ENCODE measurements around the gene DAB2IP.

The DAB2IP gene

GRCh38 chr9:121815084-121815483 lies 163.7 kb downstream of the DAB2IP start:
- Histone ChIP-seq H3K27me3 (ENCODE audit: insufficient read depth, low read length) (no peaks in the 10 kb centered on the region), H3K27ac (ENCODE audit: low read depth, low read length, poor library complexity, severe bottlenecking) (no peak overlapping the region), H3K79me2 (ENCODE audit: insufficient read depth, low read length) (no peaks in the 10 kb centered on the region), H3K9me2 (ENCODE audit: low read depth, low read length) (no peaks in the 10 kb centered on the region), H3F3A (ENCODE audit: insufficient read depth, low read length) (no peaks in the 10 kb centered on the region), H4K20me1 (ENCODE audit: insufficient read depth, low read length) (no peaks in the 10 kb centered on the region), H3K4me1 (ENCODE audit: insufficient read depth, low read length, severe bottlenecking) (peaks cover 11% of the 10 kb centered on the region), H2AFZ (ENCODE audit: low read length) (no peak overlapping the region), H3K4me3 (ENCODE audit: low read depth, low read length, poor library complexity, severe bottlenecking) (no peak overlapping the region), H3K4me2 (ENCODE audit: low read length) (no peak overlapping the region), H3K36me3 (ENCODE audit: insufficient read depth, low read length) (no peaks in the 10 kb centered on the region), H3K9ac (ENCODE audit: low read length) (no peak overlapping the region), H3K9me3 (ENCODE audit: low read length) (no peaks in the 10 kb centered on the region)
- TF ChIP-seq CTCF (IDR thresholded peaks at IDR 0.05; ENCODE audit: low read length) (no peak), EZH2 (IDR thresholded peaks at IDR 0.05; ENCODE audit: borderline replicate concordance, low read length) (no peak)

- Histone ChIP-seq H3F3A (ENCODE audit: insufficient read depth, low read length) (no peaks in the 10 kb centered on the region), H4K20me1 (ENCODE audit: insufficient read depth, low read length) (no peaks in the 10 kb centered on the region), H3K9me3 (ENCODE audit: low read length) (no peaks in the 10 kb centered on the region), H3K4me3 (ENCODE audit: low read depth, low read length, poor library complexity, severe bottlenecking) (no peak overlapping the region), H3K79me2 (ENCODE audit: insufficient read depth, low read length) (no peaks in the 10 kb centered on the region), H3K27me3 (ENCODE audit: insufficient read depth, low read length) (no peaks in the 10 kb centered on the region), H3K9ac (ENCODE audit: low read length) (no peak overlapping the region), H3K4me2 (ENCODE audit: low read length) (no peak overlapping the region), H2AFZ (ENCODE audit: low read length) (no peak overlapping the region), H3K27ac (ENCODE audit: low read depth, low read length, poor library complexity, severe bottlenecking) (no peak overlapping the region), H3K9me2 (ENCODE audit: low read depth, low read length) (no peaks in the 10 kb centered on the region), H3K36me3 (ENCODE audit: insufficient read depth, low read length) (no peaks in the 10 kb centered on the region), H3K4me1 (ENCODE audit: insufficient read depth, low read length, severe bottlenecking) (peaks cover 18% of the 10 kb centered on the region)
- TF ChIP-seq EZH2 (IDR thresholded peaks at IDR 0.05; ENCODE audit: borderline replicate concordance, low read length) = no peak
- TF ChIP-seq CTCF (IDR thresholded peaks at IDR 0.05; ENCODE audit: low read length) = no peak
Observed at GRCh38 chr9:121815546-121816448, 164.4 kb downstream of the DAB2IP start.

- Histone ChIP-seq H3K79me2 (ENCODE audit: insufficient read depth, low read length) (no peaks in the 10 kb centered on the region), H3K9me3 (ENCODE audit: low read length) (no peaks in the 10 kb centered on the region), H3K4me1 (ENCODE audit: insufficient read depth, low read length, severe bottlenecking) (peaks cover 25% of the 10 kb centered on the region), H3K27me3 (ENCODE audit: insufficient read depth, low read length) (no peaks in the 10 kb centered on the region), H3K27ac (ENCODE audit: low read depth, low read length, poor library complexity, severe bottlenecking) (no peak overlapping the region), H3F3A (ENCODE audit: insufficient read depth, low read length) (no peaks in the 10 kb centered on the region), H2AFZ (ENCODE audit: low read length) (no peak overlapping the region), H3K4me3 (ENCODE audit: low read depth, low read length, poor library complexity, severe bottlenecking) (no peak overlapping the region), H3K9ac (ENCODE audit: low read length) (no peak overlapping the region), H4K20me1 (ENCODE audit: insufficient read depth, low read length) (no peaks in the 10 kb centered on the region), H3K9me2 (ENCODE audit: low read depth, low read length) (no peaks in the 10 kb centered on the region), H3K36me3 (ENCODE audit: insufficient read depth, low read length) (no peaks in the 10 kb centered on the region), H3K4me2 (ENCODE audit: low read length) (no peak overlapping the region)
- TF ChIP-seq EZH2 (IDR thresholded peaks at IDR 0.05; ENCODE audit: borderline replicate concordance, low read length) (no peak), CTCF (IDR thresholded peaks at IDR 0.05; ENCODE audit: low read length) (no peak)
Observed at GRCh38 chr9:121816449-121816817, 165.0 kb downstream of the DAB2IP start.

Data from OCI-LY1 (cell line).